Liver (tissue), 9 donors: ENCODE results near the gene ETV3. TPM values are rescaled to one million over a fixed set of nuclear protein-coding genes. Genes with fewer than 3 reads are reported as not detected.

Experiments used
- DNase-seq: peaks from one replicate; pipeline ENCODE4 v3.0.0-alpha.2; 2017; ENCODE audit warnings: low spot score
- H3K27ac ChIP-seq, 2 donors: one replicate each; pipeline ENCODE4 v1.7.0; 2013; ENCODE audit warnings: inconsistent platforms in 2 of 2, low read length in 2 of 2, control low read depth in 1 of 2, low read depth in 1 of 2, mild to moderate bottlenecking in 1 of 2
- H3K27me3 ChIP-seq, 4 donors: one replicate each; pipeline versions ENCODE4 v1.6.1 to v1.7.0; 2013; ENCODE audit warnings: low read length in 3 of 4, inconsistent platforms in 1 of 4, mild to moderate bottlenecking in 1 of 4, moderate library complexity in 1 of 4; ENCODE audit not compliant: control insufficient read depth in 4 of 4, insufficient read depth in 4 of 4
- H3K36me3 ChIP-seq, 4 donors: one replicate each; pipeline versions ENCODE4 v1.6.1 to v1.7.0; 2013; ENCODE audit warnings: low read length in 3 of 4, mild to moderate bottlenecking in 3 of 4, low read depth in 1 of 4, moderate library complexity in 1 of 4; ENCODE audit not compliant: control insufficient read depth in 4 of 4, insufficient read depth in 3 of 4
- H3K4me1 ChIP-seq, 4 donors: one replicate each; pipeline versions ENCODE4 v1.6.1 to v1.7.0; 2013; ENCODE audit warnings: low read length in 3 of 4, mild to moderate bottlenecking in 3 of 4, moderate library complexity in 1 of 4; ENCODE audit not compliant: control insufficient read depth in 4 of 4, insufficient read depth in 4 of 4
- H3K4me3 ChIP-seq, 3 donors: one replicate each; pipeline versions ENCODE4 v1.6.1 to v1.7.0; 2013; ENCODE audit warnings: low read length in 3 of 3, control low read depth in 1 of 3, low read depth in 1 of 3, mild to moderate bottlenecking in 1 of 3
- H3K9ac ChIP-seq, 2 donors: one replicate each; pipeline ENCODE4 v1.7.0; 2013; ENCODE audit warnings: low read length in 2 of 2, mild to moderate bottlenecking in 2 of 2, moderate library complexity in 2 of 2, control low read depth in 1 of 2, low read depth in 1 of 2
- H3K9me3 ChIP-seq, 4 donors: one replicate each; pipeline versions ENCODE4 v1.6.1 to v1.7.0; 2013; ENCODE audit warnings: low read length in 3 of 4; ENCODE audit not compliant: control insufficient read depth in 4 of 4
- ATF3 ChIP-seq: IDR thresholded peaks from 2 replicates; pipeline ENCODE4 v1.6.1; 2016; ENCODE audit warnings: antibody characterized with exemption
- CTCF ChIP-seq: fragments of 150-350 bp; IDR thresholded peaks from 2 replicates; pipeline ENCODE4 v1.5.1; 2017; ENCODE audit warnings: improper control_type of control experiment, low read depth, low read length; ENCODE audit not compliant: missing input control
- EGR1 ChIP-seq, 2 donors: IDR thresholded peaks; 2 replicates each; pipeline ENCODE4 v1.6.1; 2016 to 2018; ENCODE audit warnings: antibody characterized with exemption in 2 of 2, low read depth in 2 of 2
- FOXA1 ChIP-seq: IDR thresholded peaks from 2 replicates; pipeline ENCODE4 v1.6.1; 2016; ENCODE audit warnings: antibody characterized with exemption
- FOXA2 ChIP-seq: IDR thresholded peaks from 2 replicates; pipeline ENCODE4 v1.6.1; 2016; ENCODE audit warnings: antibody characterized with exemption
- GABPA ChIP-seq, 2 donors: IDR thresholded peaks in 1 of 2; conservative IDR thresholded peaks in 1 of 2; 2 replicates each; pipeline ENCODE4 v1.6.1; 2016; ENCODE audit warnings: antibody characterized with exemption in 2 of 2, mild to moderate bottlenecking in 1 of 2, moderate library complexity in 1 of 2
- HNF4A ChIP-seq, 2 donors: conservative IDR thresholded peaks; 2 replicates each; pipeline ENCODE4 v1.6.1; 2016; ENCODE audit warnings: antibody characterized with exemption in 2 of 2, mild to moderate bottlenecking in 2 of 2
- HNF4G ChIP-seq: IDR thresholded peaks from 2 replicates; pipeline ENCODE4 v1.6.1; 2016; ENCODE audit warnings: antibody characterized with exemption
- JUND ChIP-seq, 2 donors: IDR thresholded peaks; 2 replicates each; pipeline ENCODE4 v1.6.1; 2016; ENCODE audit warnings: antibody characterized with exemption in 2 of 2
- MAX ChIP-seq: IDR thresholded peaks from 2 replicates; pipeline ENCODE4 v1.6.1; 2016; ENCODE audit warnings: antibody characterized with exemption
- NR2F2 ChIP-seq: IDR thresholded peaks from 2 replicates; pipeline ENCODE4 v1.6.1; 2016; ENCODE audit warnings: antibody characterized with exemption
- RAD21 ChIP-seq, 2 donors: IDR thresholded peaks; 2 replicates each; pipeline ENCODE4 v1.6.1; 2016; ENCODE audit warnings: antibody characterized with exemption in 2 of 2, mild to moderate bottlenecking in 2 of 2
- REST ChIP-seq: IDR thresholded peaks from 2 replicates; pipeline ENCODE4 v1.6.1; 2016; ENCODE audit warnings: antibody characterized with exemption, mild to moderate bottlenecking
- RXRA ChIP-seq, 2 donors: IDR thresholded peaks; 2 replicates each; pipeline ENCODE4 v1.6.1; 2017 to 2018; ENCODE audit warnings: antibody characterized with exemption in 2 of 2, mild to moderate bottlenecking in 1 of 2
- SP1 ChIP-seq: IDR thresholded peaks from 2 replicates; pipeline ENCODE4 v1.6.1; 2018; ENCODE audit warnings: antibody characterized with exemption, mild to moderate bottlenecking
- TAF1 ChIP-seq: conservative IDR thresholded peaks from 2 replicates; pipeline ENCODE4 v1.6.1; 2016; ENCODE audit warnings: antibody characterized with exemption, mild to moderate bottlenecking
- YY1 ChIP-seq: IDR thresholded peaks from 2 replicates; pipeline ENCODE4 v1.6.1; 2016; ENCODE audit warnings: antibody characterized with exemption, mild to moderate bottlenecking
- ZBTB33 ChIP-seq: IDR thresholded peaks from 2 replicates; pipeline ENCODE4 v1.6.1; 2016; ENCODE audit warnings: antibody characterized with exemption
- WGBS: extraction: QIAGEN DNeasy Blood & Tissue Kit; methylation state at CpG from one replicate; pipeline ENCODE4 v1.1.7; 2013; 5-methylcytosine and 5-hydroxymethylcytosine counted together
- polyA plus RNA-seq, 2 donors: library from polyadenylated mRNA; stranded (reverse) in 1 of 2; unstranded in 1 of 2; fragments of 200-250 nt in 1 of 2; fragments of >200 nt in 1 of 2; fragmentation: Nextera tagmentation in 1 of 2; extraction: Ambion mirVana in 1 of 2; gene quantifications; one replicate each; pipeline versions ENCODE4 v1.2.1 to v1.2.3, GENCODE V29; 2013 to 2015
- total RNA-seq, 2 donors: library from RNA; depleted of rRNA; stranded (reverse); fragments of >200 nt; gene quantifications; one replicate each; pipeline ENCODE4 v1.2.3, GENCODE V29; 2014
- donor health status: healthy.
- donor health status: healthy.
- donor health status: healthy.
- donor health status: healthy.
- donor health status: healthy.

The ETV3 gene
- total and polyA plus RNA-seq, 4 donors = 2.0 to 10.8 (median 5.3) TPM

- TF ChIP-seq CTCF (no peak), NR2F2 (no peak), RXRA (IDR thresholded peaks at IDR 0.05) (no peak), EGR1 (IDR thresholded peaks at IDR 0.05; ENCODE audit: low read depth in 2 of 2) (no peak), ZBTB33 (no peak), MAX (no peak), FOXA1 (no peak), RAD21 (IDR thresholded peaks at IDR 0.05) (no peak), HNF4G (no peak), GABPA (IDR thresholded peaks at IDR 0.05 in 1 of 2, conservative IDR thresholded peaks at IDR 0.05 in 1 of 2) (no peak), FOXA2 (no peak), TAF1 (no peak), REST (no peak), JUND (IDR thresholded peaks at IDR 0.05) (no peak), ATF3 (no peak), YY1 (no peak), HNF4A (conservative IDR thresholded peaks at IDR 0.05) (no peak), SP1 (no peak)
- no peak overlapping the region for H3K27ac ChIP-seq
These were observed 9.9 kb upstream of the ETV3 start for GRCh38 chr1:157147906-157148700.

More at GRCh38 chr1:157147906-157148700, 9.9 kb upstream of the ETV3 start:
- Histone ChIP-seq H3K4me1 (no peaks in the 10 kb centered on the region), H3K4me3 (no peak overlapping the region), H3K27me3 (no peaks in the 10 kb centered on the region), H3K36me3 (no peaks in the 10 kb centered on the region), H3K9ac (no peak overlapping the region), H3K9me3 (no peaks in the 10 kb centered on the region)
- no peak for DNase-seq
- 73% methylated on average over 10 of the region's 10 CpGs for WGBS
